ENCODE data around the gene OXER1. TPM values are rescaled to one million over a fixed set of nuclear protein-coding genes. Genes with fewer than 3 reads are reported as not detected.

Gene OXER1
- polyA plus RNA-seq, 1 donor (not counting 4 experiments of a cell fraction or from before 2014, with no cell fraction given): not detected

GRCh38 chr2:42787424-42787787 lies 23.5 kb upstream of the OXER1 start:
- FAIRE-seq (no peak), DNase-seq (ENCODE audit: low read depth, low spot score) (no peak)
- Histone ChIP-seq H3K27me3 (ENCODE audit: control insufficient read depth, extremely low read depth, insufficient read depth, low read length) (peaks cover 4% of the 10 kb centered on the region), H3K79me2 (ENCODE audit: control insufficient read depth, insufficient read depth, low read length) (no peaks in the 10 kb centered on the region), H2AFZ (ENCODE audit: control insufficient read depth, low read length) (no peak overlapping the region), H3K4me1 (ENCODE audit: control insufficient read depth, extremely low read depth, insufficient read depth, low read length) (no peaks in the 10 kb centered on the region), H4K20me1 (ENCODE audit: control insufficient read depth, extremely low read depth, insufficient read depth, low read length) (no peaks in the 10 kb centered on the region), H3K27ac (ENCODE audit: control insufficient read depth, insufficient read depth, low read length) (no peak overlapping the region), H3K4me3 (ENCODE audit: control insufficient read depth in 2 of 3, extremely low read depth in 1 of 3, insufficient read depth in 2 of 3, low read depth in 1 of 3, low read length in 3 of 3) (no peak overlapping the region), H3K9ac (ENCODE audit: control insufficient read depth, extremely low read depth, insufficient read depth, low read length) (no peak overlapping the region), H3K9me3 (ENCODE audit: control insufficient read depth, low read depth, low read length) (no peaks in the 10 kb centered on the region), H3K36me3 (ENCODE audit: control insufficient read depth in 2 of 2, extremely low read depth in 1 of 2, insufficient read depth in 2 of 2, low read length in 2 of 2) (no peaks in the 10 kb centered on the region), H3K4me2 (ENCODE audit: control insufficient read depth, extremely low read depth, insufficient read depth, low read depth, low read length) (no peak overlapping the region), H3K9me1 (ENCODE audit: control insufficient read depth, extremely low read depth, insufficient read depth, low read length) (no peaks in the 10 kb centered on the region)
- dilution Hi-C loops (cut with MboI; ENCODE audit: extremely low pct_ligation_motif_present, low sequenced_read_pairs): no loop called here
- TF ChIP-seq EZH2 (IDR thresholded peaks at IDR 0.05; ENCODE audit: low read length) (no peak), CTCF (optimal IDR thresholded peaks at IDR 0.05 in 1 of 3, IDR thresholded peaks at IDR 0.05 in 1 of 3, conservative IDR thresholded peaks at IDR 0.05 in 1 of 3; ENCODE audit: extremely low read depth in 1 of 3, insufficient read depth in 2 of 3, low read length in 3 of 3) (no peak)

GRCh38 chr2:42786561-42787345 lies 22.8 kb upstream of the OXER1 start:
- H3K9me3 ChIP-seq (ENCODE audit: control insufficient read depth, low read depth, low read length): no peaks in the 10 kb centered on the region
- H3K36me3 ChIP-seq (ENCODE audit: control insufficient read depth in 2 of 2, extremely low read depth in 1 of 2, insufficient read depth in 2 of 2, low read length in 2 of 2): no peaks in the 10 kb centered on the region
- no peaks in the 10 kb centered on the region for H3K4me1 ChIP-seq (ENCODE audit: control insufficient read depth, extremely low read depth, insufficient read depth, low read length)
- TF ChIP-seq EZH2 (IDR thresholded peaks at IDR 0.05; ENCODE audit: low read length) (no peak), CTCF (optimal IDR thresholded peaks at IDR 0.05 in 1 of 3, IDR thresholded peaks at IDR 0.05 in 1 of 3, conservative IDR thresholded peaks at IDR 0.05 in 1 of 3; ENCODE audit: extremely low read depth in 1 of 3, insufficient read depth in 2 of 3, low read length in 3 of 3) (no peak)
- dilution Hi-C loops (cut with MboI; ENCODE audit: extremely low pct_ligation_motif_present, low sequenced_read_pairs): no loop called here
- no peaks in the 10 kb centered on the region for H3K9me1 ChIP-seq (ENCODE audit: control insufficient read depth, extremely low read depth, insufficient read depth, low read length)
- no peak overlapping the region for H3K4me2 ChIP-seq (ENCODE audit: control insufficient read depth, extremely low read depth, insufficient read depth, low read depth, low read length)
- no peaks in the 10 kb centered on the region for H4K20me1 ChIP-seq (ENCODE audit: control insufficient read depth, extremely low read depth, insufficient read depth, low read length)
- no peak for FAIRE-seq
- no peak overlapping the region for H3K9ac ChIP-seq (ENCODE audit: control insufficient read depth, extremely low read depth, insufficient read depth, low read length)
- no peak overlapping the region for H3K4me3 ChIP-seq (ENCODE audit: control insufficient read depth in 2 of 3, extremely low read depth in 1 of 3, insufficient read depth in 2 of 3, low read depth in 1 of 3, low read length in 3 of 3)
- H2AFZ ChIP-seq (ENCODE audit: control insufficient read depth, low read length): no peak overlapping the region
- H3K79me2 ChIP-seq (ENCODE audit: control insufficient read depth, insufficient read depth, low read length): no peaks in the 10 kb centered on the region
- H3K27me3 ChIP-seq (ENCODE audit: control insufficient read depth, extremely low read depth, insufficient read depth, low read length): no peaks in the 10 kb centered on the region
- no peak overlapping the region for H3K27ac ChIP-seq (ENCODE audit: control insufficient read depth, insufficient read depth, low read length)
- DNase-seq (ENCODE audit: low read depth, low spot score): no peak
